Mesendoderm (in vitro differentiated cells): ENCODE data around the gene MED27.

Source experiments
- DNase-seq: peaks from one replicate; pipeline ENCODE4 v3.0.0; 2013
- H2AK5ac ChIP-seq: 2 replicates; pipeline ENCODE4 v1.6.1; 2013; ENCODE audit warnings: low read length, inconsistent platforms
- H2BK120ac ChIP-seq: 2 replicates; pipeline ENCODE4 v1.6.1; 2013; ENCODE audit warnings: low read depth, mild to moderate bottlenecking, low read length, moderate library complexity, mixed read lengths
- H2BK15ac ChIP-seq: replicated peaks from 2 replicates; pipeline ENCODE4 v1.6.1; 2013; ENCODE audit warnings: low read depth, mild to moderate bottlenecking, moderate library complexity
- H2BK5ac ChIP-seq: 2 replicates; pipeline ENCODE4 v1.6.1; 2013; ENCODE audit warnings: low read length, inconsistent platforms
- H3K18ac ChIP-seq: 2 replicates; pipeline ENCODE4 v1.6.1; 2013; ENCODE audit warnings: mild to moderate bottlenecking, low read length, mixed read lengths
- H3K23ac ChIP-seq: one replicate; pipeline ENCODE4 v1.6.1; 2013; ENCODE audit warnings: low read length
- H3K27ac ChIP-seq: 2 replicates; pipeline ENCODE4 v1.5.1; 2013; ENCODE audit warnings: low read depth, mild to moderate bottlenecking, inconsistent platforms, low read length, moderate library complexity
- H3K27me3 ChIP-seq: 2 replicates; pipeline ENCODE4 v1.6.1; 2013; ENCODE audit warnings: low read length, control low read depth, mild to moderate bottlenecking, inconsistent platforms; ENCODE audit not compliant: insufficient read depth, poor library complexity
- H3K36me3 ChIP-seq: 2 replicates; pipeline ENCODE4 v1.6.1; 2013; ENCODE audit warnings: low read length, inconsistent platforms; ENCODE audit not compliant: control insufficient read depth, insufficient read depth
- H3K4ac ChIP-seq: one replicate; pipeline ENCODE4 v1.6.1; 2013; ENCODE audit warnings: low read depth, mild to moderate bottlenecking, low read length, moderate library complexity
- H3K4me1 ChIP-seq: 2 replicates; pipeline ENCODE4 v1.6.1; 2013; ENCODE audit warnings: low read depth, low read length, inconsistent platforms; ENCODE audit not compliant: control insufficient read depth
- H3K4me2 ChIP-seq: 2 replicates; pipeline ENCODE4 v1.6.1; 2013; ENCODE audit warnings: low read length
- H3K4me3 ChIP-seq: 2 replicates; pipeline ENCODE4 v1.5.1; 2013; ENCODE audit warnings: mild to moderate bottlenecking, low read length
- H3K56ac ChIP-seq: one replicate; pipeline ENCODE4 v1.6.1; 2013; ENCODE audit warnings: low read length
- H3K79me1 ChIP-seq: 2 replicates; pipeline ENCODE4 v1.6.1; 2013; ENCODE audit warnings: low read length, inconsistent platforms
- H3K79me2 ChIP-seq: 2 replicates; pipeline ENCODE4 v1.6.1; 2013; ENCODE audit warnings: mild to moderate bottlenecking, low read length; ENCODE audit not compliant: control insufficient read depth, insufficient read depth
- H3K9ac ChIP-seq: 2 replicates; pipeline ENCODE4 v1.6.1; 2013; ENCODE audit warnings: low read length, inconsistent platforms
- H4K5ac ChIP-seq: one replicate; pipeline ENCODE4 v1.6.1; 2013; ENCODE audit warnings: low read length
- H4K8ac ChIP-seq: one replicate; pipeline ENCODE4 v1.6.1; 2013; ENCODE audit warnings: low read depth, mild to moderate bottlenecking, control low read depth, low read length, moderate library complexity
- WGBS: extraction: QIAGEN DNeasy Blood & Tissue Kit; methylation state at CpG from one replicate; pipeline ENCODE4 v1.1.7; 2013; ENCODE audit warnings: low lambda C conversion rate, missing lambda C conversion rate; ENCODE audit not compliant: insufficient coverage; ENCODE audit errors: extremely low coverage; 5-methylcytosine and 5-hydroxymethylcytosine counted together

The MED27 gene

GRCh38 chr9:131870156-131870555, 209.5 kb downstream of the MED27 start:
- H3K27ac ChIP-seq: no peak overlapping the region
- no peaks in the 10 kb centered on the region for H3K79me1 ChIP-seq
- H3K79me2 ChIP-seq: no peaks in the 10 kb centered on the region
- H3K56ac ChIP-seq: no peak overlapping the region
- no peaks in the 10 kb centered on the region for H3K27me3 ChIP-seq
- H2BK120ac ChIP-seq: no peak overlapping the region
- H4K8ac ChIP-seq: no peak overlapping the region
- no peak overlapping the region for H2BK15ac ChIP-seq
- H2AK5ac ChIP-seq: no peak overlapping the region
- H3K36me3 ChIP-seq: no peaks in the 10 kb centered on the region
- H3K4me3 ChIP-seq: no peak overlapping the region
- peaks cover 4% of the 10 kb centered on the region for H3K4me1 ChIP-seq
- H3K4ac ChIP-seq: no peak overlapping the region
- H2BK5ac ChIP-seq: no peak overlapping the region
- no peak for DNase-seq
- no peak overlapping the region for H3K4me2 ChIP-seq
- no CpG with 5 or more reads among the region's 12 CpGs for WGBS
- H3K18ac ChIP-seq: no peak overlapping the region
- H4K5ac ChIP-seq: no peak overlapping the region
- H3K23ac ChIP-seq: no peak overlapping the region
- no peak overlapping the region for H3K9ac ChIP-seq

DNA sequence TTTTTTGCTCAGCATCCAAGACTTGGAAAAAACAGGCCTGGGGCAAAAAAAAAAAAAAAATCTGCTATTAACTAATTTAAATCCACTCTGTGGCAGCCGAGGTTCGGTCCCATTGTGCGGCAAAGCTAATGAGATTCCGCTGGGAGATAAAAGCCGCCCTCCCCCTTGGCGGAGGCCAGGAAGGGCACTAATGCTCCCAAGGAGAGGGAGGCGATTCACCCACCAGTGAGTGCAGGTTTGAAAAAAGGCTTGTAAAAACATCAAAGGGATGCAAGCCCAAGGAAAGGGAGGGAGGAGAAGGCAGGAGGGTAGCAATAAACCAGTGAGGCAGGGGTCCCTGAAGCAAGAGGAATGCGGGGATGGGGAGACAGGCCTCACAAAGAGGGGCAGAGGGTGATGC, 210.3 kb downstream of the MED27 start:
- Histone ChIP-seq H3K36me3 (no peaks in the 10 kb centered on the region), H2AK5ac (no peak overlapping the region), H3K56ac (no peak overlapping the region), H2BK5ac (no peak overlapping the region), H3K4me2 (no peak overlapping the region), H3K4me3 (no peak overlapping the region), H3K23ac (no peak overlapping the region), H2BK15ac (no peak overlapping the region), H4K8ac (no peak overlapping the region), H4K5ac (no peak overlapping the region), H2BK120ac (no peak overlapping the region), H3K79me2 (no peaks in the 10 kb centered on the region), H3K27ac (no peak overlapping the region), H3K18ac (no peak overlapping the region), H3K9ac (no peak overlapping the region), H3K79me1 (no peaks in the 10 kb centered on the region), H3K4ac (no peak overlapping the region), H3K4me1 (peaks cover 4% of the 10 kb centered on the region), H3K27me3 (no peaks in the 10 kb centered on the region)
- DNase-seq: peak; percentile 80
- no CpG with 5 or more reads among the region's 8 CpGs for WGBS

DNA sequence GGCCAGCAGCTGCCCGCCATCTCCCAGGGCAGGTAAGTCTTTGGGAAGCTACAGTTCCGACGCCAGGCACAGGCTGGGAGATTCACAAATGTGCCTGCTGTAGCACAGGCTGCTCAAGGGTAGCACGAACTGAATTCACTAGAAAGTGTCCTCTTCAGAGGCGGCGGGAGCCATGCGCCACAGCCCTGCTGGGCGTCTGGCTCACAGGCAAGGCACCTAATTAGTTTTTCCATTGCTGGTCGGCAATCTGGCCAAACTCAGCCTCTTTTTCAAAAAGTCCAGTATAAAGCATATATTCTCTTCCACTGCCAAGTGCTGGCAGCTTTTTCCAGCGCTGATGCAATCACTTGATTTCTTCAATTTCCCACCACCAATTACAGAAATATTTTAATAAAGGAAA, 210.9 kb downstream of the MED27 start:
- H2BK15ac ChIP-seq: no peak overlapping the region
- H2AK5ac ChIP-seq: no peak overlapping the region
- H3K4ac ChIP-seq: no peak overlapping the region
- no peaks in the 10 kb centered on the region for H3K79me1 ChIP-seq
- H2BK120ac ChIP-seq: no peak overlapping the region
- H2BK5ac ChIP-seq: no peak overlapping the region
- H4K5ac ChIP-seq: no peak overlapping the region
- peak overlapping the region; percentile 51 for H3K23ac ChIP-seq
- peak overlapping the region; percentile 39 for H3K56ac ChIP-seq
- no CpG with 5 or more reads among the region's 10 CpGs for WGBS
- H3K27me3 ChIP-seq: no peaks in the 10 kb centered on the region
- no peak overlapping the region for H3K9ac ChIP-seq
- H3K4me1 ChIP-seq: peaks cover 4% of the 10 kb centered on the region
- no peak overlapping the region for H4K8ac ChIP-seq
- H3K27ac ChIP-seq: no peak overlapping the region
- no peak for DNase-seq
- H3K79me2 ChIP-seq: no peaks in the 10 kb centered on the region
- no peaks in the 10 kb centered on the region for H3K36me3 ChIP-seq
- no peak overlapping the region for H3K4me2 ChIP-seq
- no peak overlapping the region for H3K18ac ChIP-seq
- no peak overlapping the region for H3K4me3 ChIP-seq

- no peak overlapping the region for H3K56ac ChIP-seq
These were observed 212.0 kb downstream of the MED27 start for GRCh38 chr9:131867611-131868192.

GRCh38 chr9:131865446-131866195, 214.0 kb downstream of the MED27 start:
- WGBS: no CpG with 5 or more reads among the region's 10 CpGs

More at GRCh38 chr9:131867611-131868192, 212.0 kb downstream of the MED27 start:
- Histone ChIP-seq H3K79me2 (no peaks in the 10 kb centered on the region), H4K8ac (no peak overlapping the region), H2BK120ac (no peak overlapping the region), H3K36me3 (no peaks in the 10 kb centered on the region), H3K4ac (no peak overlapping the region), H3K4me1 (peaks cover 4% of the 10 kb centered on the region), H2AK5ac (no peak overlapping the region), H3K4me2 (no peak overlapping the region), H3K79me1 (no peaks in the 10 kb centered on the region), H2BK5ac (no peak overlapping the region), H3K18ac (no peak overlapping the region), H3K27ac (no peak overlapping the region), H3K27me3 (no peaks in the 10 kb centered on the region), H3K9ac (no peak overlapping the region), H3K23ac (no peak overlapping the region), H3K4me3 (no peak overlapping the region), H2BK15ac (no peak overlapping the region), H4K5ac (no peak overlapping the region)
- no peak for DNase-seq
- no CpG with 5 or more reads among the region's 6 CpGs for WGBS

More at GRCh38 chr9:131865446-131866195, 214.0 kb downstream of the MED27 start:
- Histone ChIP-seq H3K4me3 (no peak overlapping the region), H2BK120ac (no peak overlapping the region), H3K79me2 (no peaks in the 10 kb centered on the region), H3K79me1 (no peaks in the 10 kb centered on the region), H3K4me1 (peaks cover 4% of the 10 kb centered on the region), H3K9ac (no peak overlapping the region), H3K27me3 (no peaks in the 10 kb centered on the region), H3K4me2 (no peak overlapping the region), H3K23ac (no peak overlapping the region), H3K4ac (no peak overlapping the region), H3K56ac (no peak overlapping the region), H2AK5ac (no peak overlapping the region), H4K8ac (no peak overlapping the region), H3K18ac (no peak overlapping the region), H3K27ac (no peak overlapping the region), H3K36me3 (no peaks in the 10 kb centered on the region), H2BK15ac (no peak overlapping the region), H2BK5ac (no peak overlapping the region), H4K5ac (no peak overlapping the region)
- no peak for DNase-seq
